Limb (tissue), 2 donors: ENCODE data around the gene NAA40.

Experiments
- DNase-seq, 2 donors: peaks; one replicate each; pipeline ENCODE4 v3.0.0-alpha.2; 2016; ENCODE audit errors: extremely low spot score in 2 of 2

Gene NAA40

GRCh38 chr11:63912678-63913077 lies 26.1 kb upstream of the NAA40 start:
- DNase-seq: no peak

GRCh38 chr11:63913866-63914830 lies 24.7 kb upstream of the NAA40 start:
- DNase-seq: no peak

- DNase-seq: no peak
Measured at GRCh38 chr11:63914896-63915691, 23.7 kb upstream of the NAA40 start.

GRCh38 chr11:63915961-63916836 lies 22.6 kb upstream of the NAA40 start:
- DNase-seq: peak in 1 of 2 donors; percentile 79

GRCh38 chr11:63916837-63917691 lies 21.7 kb upstream of the NAA40 start, which contains the start of gene RCOR2:
Gene RCOR2, minus strand, starts transcription at chr11:63917164. Its CDS starts 708 bp downstream, at chr11:63916456.
- peak; percentile 87 to 93 for DNase-seq

- peak; percentile 61 to 85 for DNase-seq
Measured at GRCh38 chr11:63917692-63918506, 20.9 kb upstream of the NAA40 start.

GRCh38 chr11:63918507-63919191 lies 20.2 kb upstream of the NAA40 start:
- DNase-seq: peak in 1 of 2 donors; percentile 67

GRCh38 chr11:63919267-63920125 lies 19.3 kb upstream of the NAA40 start:
- DNase-seq: peak in 1 of 2 donors; percentile 80

- DNase-seq: peak in 1 of 2 donors; percentile 65
Measured at GRCh38 chr11:63920126-63920938, 18.5 kb upstream of the NAA40 start.

- no peak for DNase-seq
Measured at GRCh38 chr11:63920939-63921417, 17.8 kb upstream of the NAA40 start.

- no peak for DNase-seq
Measured at GRCh38 chr11:63922673-63923192, 16.1 kb upstream of the NAA40 start.

- no peak for DNase-seq
Measured at GRCh38 chr11:63923319-63923718, 15.5 kb upstream of the NAA40 start.

GRCh38 chr11:63929616-63930015 lies 9.2 kb upstream of the NAA40 start:
- DNase-seq: no peak

- DNase-seq: no peak
Measured at GRCh38 chr11:63931045-63931444, 7.8 kb upstream of the NAA40 start.

- no peak for DNase-seq
Measured at GRCh38 chr11:63931876-63932275, 6.9 kb upstream of the NAA40 start.

GRCh38 chr11:63933459-63933858 lies 5.3 kb upstream of the NAA40 start:
- DNase-seq: no peak
